NCI-H1105 (cell line): Measurements from ENCODE around the gene ZNF580.

Experiments
- DNase-seq: peaks from one replicate; lab custom pipeline; 2025; lab: John Stamatoyannopoulos, UW

ZNF580 gene

GRCh38 chr19:55623130-55623529, 17.7 kb upstream of the ZNF580 start:
- no peak for DNase-seq

- DNase-seq: no peak
Measured at GRCh38 chr19:55623561-55623960, 17.2 kb upstream of the ZNF580 start.

GRCh38 chr19:55624109-55625003, 16.4 kb upstream of the ZNF580 start, which contains the start of gene ZNF784:
TSS of gene ZNF784 (minus strand) at chr19:55624566. CDS start at chr19:55624561, 5 bp downstream.
- DNase-seq: peak; percentile 97

GRCh38 chr19:55625004-55625326, 15.8 kb upstream of the ZNF580 start:
- no peak for DNase-seq

- DNase-seq: no peak
Measured at GRCh38 chr19:55626350-55626749, 14.5 kb upstream of the ZNF580 start.

GRCh38 chr19:55632463-55632834, 8.4 kb upstream of the ZNF580 start:
- peak; percentile 90 for DNase-seq

- no peak for DNase-seq
Measured at GRCh38 chr19:55633861-55634260, 6.9 kb upstream of the ZNF580 start.

- DNase-seq: no peak
Measured at GRCh38 chr19:55635334-55635717, 5.5 kb upstream of the ZNF580 start.

- no peak for DNase-seq
Measured at GRCh38 chr19:55635856-55636440, 4.9 kb upstream of the ZNF580 start.

GRCh38 chr19:55636723-55637122, 4.1 kb upstream of the ZNF580 start:
- DNase-seq: no peak

- no peak for DNase-seq
Measured at GRCh38 chr19:55637534-55637933, 3.3 kb upstream of the ZNF580 start.

GRCh38 chr19:55638864-55639359, 1.9 kb upstream of the ZNF580 start:
- no peak for DNase-seq

GRCh38 chr19:55640043-55640576, 692 bp upstream of the ZNF580 start:
- DNase-seq: peak; percentile 48

- DNase-seq: no peak
Measured at GRCh38 chr19:55641426-55642152, 787 bp downstream of the ZNF580 start.

GRCh38 chr19:55642153-55643002, 1.6 kb downstream of the ZNF580 start:
- DNase-seq: no peak

GRCh38 chr19:55643003-55643886, 2.4 kb downstream of the ZNF580 start, which contains the start of gene ZNF581:
TSS of gene ZNF581 (plus strand) at chr19:55643649. CDS start at chr19:55644572, 923 bp downstream.
- peak; percentile 64 for DNase-seq

GRCh38 chr19:55643887-55644176, 3.0 kb downstream of the ZNF580 start:
- DNase-seq: no peak

- DNase-seq: no peak
Measured at GRCh38 chr19:55644191-55644833, 3.5 kb downstream of the ZNF580 start.

GRCh38 chr19:55644842-55645511, 4.2 kb downstream of the ZNF580 start:
- DNase-seq: no peak

GRCh38 chr19:55645512-55645881, 4.7 kb downstream of the ZNF580 start:
- DNase-seq: no peak
